ENCODE data around the gene CDH4.
"Not testable (repeated sequence)": the region's sequence is repeated elsewhere in the genome, so short reads cannot be mapped to it uniquely, and the experiment has no call there.

Gene CDH4

DNA sequence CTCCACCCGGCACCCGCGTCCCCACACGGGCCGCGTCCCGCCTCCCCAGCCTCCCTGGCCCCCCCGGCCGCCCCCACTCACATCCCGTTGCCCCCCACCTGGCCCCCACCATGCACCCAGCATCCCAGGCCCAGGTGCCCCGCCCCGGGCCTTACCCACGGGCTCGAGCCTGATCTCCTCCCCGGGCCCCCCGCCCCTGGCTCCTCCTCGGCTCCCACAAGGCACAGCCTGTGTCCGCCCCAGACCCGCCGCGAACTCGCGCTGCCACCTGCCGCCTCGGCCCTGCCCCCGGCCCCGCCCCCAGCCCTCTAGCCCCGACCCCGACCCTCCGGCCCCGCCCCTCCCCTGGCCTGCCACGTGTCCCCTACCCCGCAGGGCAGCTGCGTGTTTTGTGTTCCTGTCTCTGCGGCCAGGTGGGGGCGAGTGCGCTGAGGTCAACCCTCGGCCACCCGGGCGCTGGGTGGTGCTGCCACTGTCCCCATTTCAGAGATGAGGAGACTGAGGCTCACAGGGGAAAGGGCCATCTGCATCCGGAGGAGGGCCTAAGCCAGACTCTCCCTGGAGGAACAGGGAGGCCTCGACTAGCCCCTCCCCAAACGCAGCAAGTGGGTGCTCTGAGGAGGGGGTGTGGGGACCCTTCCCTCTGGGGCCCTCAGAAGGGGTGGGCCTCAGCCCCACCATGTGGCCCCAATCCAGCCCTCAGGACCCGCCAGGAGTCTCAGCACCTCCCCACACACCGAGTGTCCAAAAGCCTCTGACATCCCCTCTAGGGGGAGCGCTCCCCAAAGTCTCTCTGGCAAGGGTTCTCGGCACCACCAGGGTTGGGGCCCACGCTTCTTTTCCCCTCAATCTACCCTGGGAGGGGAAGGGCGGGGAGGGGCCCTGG is 713.8 kb downstream of the CDH4 start:
- no peak for DNase-seq

DNA sequence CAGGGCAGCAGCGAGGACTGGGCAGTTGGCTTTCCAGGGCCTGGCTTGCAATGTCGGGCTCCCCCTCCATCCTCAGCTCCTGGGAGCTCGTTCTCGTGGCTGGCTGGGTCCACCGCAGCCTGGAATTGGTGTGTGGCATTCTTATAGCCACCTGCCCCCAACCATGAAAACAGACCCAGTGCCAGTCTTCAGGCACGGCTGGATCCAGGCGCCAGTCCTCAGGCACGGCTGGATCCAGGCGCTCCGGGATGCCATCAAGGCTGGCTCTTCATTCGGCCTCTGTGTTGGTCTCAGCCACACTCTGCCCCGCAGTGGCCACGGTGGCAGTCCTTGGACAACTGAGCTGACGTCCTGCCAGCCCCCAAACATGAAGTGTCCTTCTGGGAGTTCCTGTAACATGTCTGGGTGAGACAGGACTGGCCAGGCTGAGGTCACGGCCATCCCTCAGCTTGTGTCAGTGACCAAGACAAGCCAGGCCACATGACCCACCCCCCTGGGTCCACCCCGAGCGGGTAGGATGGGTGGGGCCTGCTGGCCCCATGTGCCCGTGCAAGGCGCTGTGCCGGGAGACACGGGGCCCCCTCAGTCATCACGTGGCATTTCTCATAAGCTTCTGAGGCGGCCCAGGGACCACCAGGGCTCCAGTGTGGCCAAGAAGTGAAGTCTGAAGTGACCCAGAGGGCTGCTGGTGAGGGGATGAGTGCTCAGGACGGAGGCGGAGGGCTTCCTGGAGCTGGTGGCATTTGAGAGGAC is 714.6 kb downstream of the CDH4 start:
- DNase-seq = no peak

DNA sequence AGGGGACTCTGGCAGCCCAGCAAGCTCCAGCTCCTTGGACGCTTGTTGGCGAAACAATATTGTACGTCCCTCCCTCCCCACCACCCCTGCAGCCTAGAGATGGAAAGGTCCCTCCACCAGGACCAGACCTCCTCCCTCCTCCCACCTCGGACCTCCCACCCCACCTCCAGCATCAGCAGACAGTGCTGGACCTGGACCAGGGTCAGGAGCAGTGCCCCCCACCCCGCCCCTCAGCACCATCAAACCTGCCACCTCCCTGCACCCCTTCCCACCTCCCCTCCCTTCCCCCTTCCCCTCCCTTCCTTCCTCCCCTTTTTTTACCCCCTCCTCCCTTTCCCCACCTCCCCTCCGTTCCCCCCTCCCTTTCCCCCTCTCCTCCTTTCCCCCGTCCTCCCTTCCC is 715.2 kb downstream of the CDH4 start:
- no peak for DNase-seq

DNA sequence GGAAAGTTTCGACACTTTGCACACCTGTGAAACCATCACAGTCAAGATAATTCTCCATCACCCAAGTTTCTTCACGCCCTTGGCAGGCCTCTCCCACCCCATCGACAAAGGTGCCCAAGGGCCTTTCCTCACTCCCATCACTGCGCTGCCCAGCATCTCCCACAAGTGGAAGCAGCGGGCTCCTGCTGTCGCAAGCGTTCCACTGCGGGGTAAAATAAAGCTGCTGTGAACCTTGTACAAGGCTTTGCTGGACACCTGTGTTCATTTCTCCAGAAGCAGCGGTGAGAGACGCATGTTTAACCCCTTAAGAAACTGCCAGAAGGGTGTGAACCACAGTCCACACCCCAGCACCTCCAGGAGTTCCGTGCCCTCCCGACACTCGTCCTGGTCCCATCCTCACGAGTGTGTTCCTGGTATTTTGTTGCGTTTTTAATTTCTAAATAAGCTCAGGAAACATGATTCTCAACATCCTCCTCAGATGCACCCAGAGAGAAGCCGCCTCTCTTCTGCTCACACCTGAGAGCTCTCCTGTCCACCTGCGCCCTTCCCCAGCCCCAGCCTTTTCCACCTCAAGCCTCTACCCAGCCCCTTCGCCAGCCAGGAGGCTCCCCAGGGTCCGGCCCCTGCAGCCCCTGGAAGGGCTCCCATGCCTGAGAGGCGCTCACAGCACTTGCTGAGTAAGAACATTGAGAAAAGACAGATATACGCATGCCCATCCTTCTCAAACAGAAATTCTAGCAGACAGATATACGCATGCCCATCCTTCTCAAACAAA is 716.2 kb downstream of the CDH4 start:
- no peak for DNase-seq

DNA sequence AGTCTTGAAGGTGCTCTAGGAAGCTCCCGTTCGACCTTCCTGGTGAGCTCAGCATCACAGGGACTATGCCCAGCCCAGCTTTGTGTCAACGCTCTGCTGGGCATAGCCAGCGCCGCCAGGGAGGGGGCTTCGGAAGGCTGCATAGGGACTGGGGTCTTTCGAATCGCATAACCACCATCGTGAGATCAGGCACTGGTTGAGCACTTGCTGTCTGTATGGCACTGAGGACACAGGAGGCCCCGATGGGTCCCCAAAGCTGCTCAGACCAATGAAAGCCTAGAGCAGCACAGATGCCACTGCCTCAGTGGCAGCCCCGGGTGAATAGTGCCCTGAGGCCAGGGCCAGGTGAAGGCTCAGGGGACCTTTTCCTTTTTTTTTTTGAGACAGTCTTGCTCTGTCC is 716.9 kb downstream of the CDH4 start:
- no peak for DNase-seq

DNA sequence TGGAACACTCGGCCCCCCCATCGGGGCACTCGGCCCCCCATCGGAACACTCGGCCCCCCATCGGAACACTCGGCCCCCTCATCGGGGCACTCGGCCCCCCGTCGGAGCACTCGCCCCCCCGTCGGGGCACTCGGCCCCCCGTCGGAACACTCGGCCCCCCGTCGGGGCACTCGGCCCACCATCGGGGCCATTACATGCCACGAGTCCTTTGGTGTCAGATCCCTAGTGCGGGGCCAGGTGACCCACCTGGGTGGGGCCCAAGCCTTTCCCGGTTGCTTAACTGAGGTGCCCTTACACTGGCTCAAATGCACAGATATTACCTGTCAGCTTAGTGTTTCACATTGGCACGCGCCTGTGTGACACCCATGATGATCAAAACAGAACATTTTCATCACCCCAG is 717.7 kb downstream of the CDH4 start:
- no peak for DNase-seq

DNA sequence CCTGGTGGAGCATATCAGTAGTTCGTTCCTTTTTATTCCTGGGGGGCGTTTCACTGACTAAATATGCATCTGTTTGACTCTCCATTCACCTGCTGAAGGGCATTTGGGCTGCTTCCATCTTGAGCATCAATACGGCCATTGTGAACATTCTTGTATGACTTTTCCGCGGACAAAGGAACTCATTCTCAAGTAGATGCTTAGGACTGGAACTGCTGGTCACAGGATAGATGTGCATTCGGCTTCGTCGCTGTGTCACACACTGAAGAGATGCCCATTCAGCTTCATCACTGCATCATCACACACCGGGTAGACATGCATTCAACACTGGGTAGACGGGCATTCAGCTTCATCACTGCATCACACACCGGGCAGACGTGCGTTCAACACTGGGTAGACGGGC is 718.3 kb downstream of the CDH4 start:
- DNase-seq = no peak

DNA sequence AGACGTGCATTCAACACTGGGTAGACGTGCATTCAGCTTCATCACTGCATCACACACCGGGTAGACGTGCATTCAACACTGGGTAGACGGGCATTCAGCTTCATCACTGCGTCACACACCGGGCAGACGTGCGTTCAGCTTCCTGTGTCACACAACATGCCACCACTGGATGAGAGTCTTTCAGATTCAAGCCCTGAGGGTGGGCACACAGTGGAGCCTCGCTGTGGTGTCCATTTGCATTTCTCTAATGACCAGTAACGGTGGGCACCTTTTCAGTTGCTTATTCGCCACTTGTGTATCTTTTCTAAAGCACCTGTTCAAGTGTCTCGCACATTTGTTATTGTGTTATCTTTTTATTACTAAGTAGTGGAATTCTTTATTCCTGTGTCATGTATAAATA is 719.5 kb downstream of the CDH4 start:
- DNase-seq = not testable (repeated sequence)

DNA sequence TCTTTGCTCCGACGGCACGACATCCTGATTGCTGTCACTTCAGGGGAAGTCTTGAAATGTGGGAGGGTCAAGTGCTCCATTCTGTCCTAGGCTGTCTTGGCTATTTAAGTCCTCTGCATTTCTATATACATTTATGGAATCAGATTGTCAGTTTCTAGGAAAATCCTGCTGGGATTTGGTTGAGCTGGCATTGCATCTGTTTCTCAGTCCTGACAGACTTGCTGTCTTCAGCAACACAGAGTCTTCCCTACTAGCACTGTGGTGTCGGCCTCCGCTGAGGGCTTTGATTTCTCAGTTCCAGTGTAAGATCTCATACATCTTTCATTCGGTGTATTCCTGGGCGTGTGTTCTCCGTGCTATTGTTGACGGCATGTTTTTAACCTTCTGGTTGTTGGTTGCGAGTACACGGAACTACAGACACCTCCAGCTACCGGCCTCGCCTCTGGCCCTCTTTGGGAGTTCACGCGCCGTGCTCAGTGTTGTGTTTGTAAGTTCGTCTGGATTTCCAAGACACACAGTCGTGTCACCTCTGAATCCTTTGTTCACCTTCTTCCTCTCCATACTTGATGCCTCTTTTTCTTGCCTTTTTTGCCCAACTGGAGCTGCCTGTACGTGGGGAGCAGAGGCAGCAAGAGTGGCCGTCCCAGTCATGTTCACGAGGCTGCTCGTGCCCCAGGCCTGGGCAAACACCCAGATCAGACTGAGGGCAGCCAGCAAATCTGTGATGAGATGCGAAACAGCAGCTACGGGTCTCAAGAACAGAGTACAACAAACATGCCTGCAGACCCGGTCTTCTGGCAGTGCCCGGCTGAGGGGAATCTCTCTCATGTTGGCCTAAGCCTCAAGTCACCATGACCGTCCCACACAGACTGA is 720.8 kb downstream of the CDH4 start:
- no peak for DNase-seq

DNA sequence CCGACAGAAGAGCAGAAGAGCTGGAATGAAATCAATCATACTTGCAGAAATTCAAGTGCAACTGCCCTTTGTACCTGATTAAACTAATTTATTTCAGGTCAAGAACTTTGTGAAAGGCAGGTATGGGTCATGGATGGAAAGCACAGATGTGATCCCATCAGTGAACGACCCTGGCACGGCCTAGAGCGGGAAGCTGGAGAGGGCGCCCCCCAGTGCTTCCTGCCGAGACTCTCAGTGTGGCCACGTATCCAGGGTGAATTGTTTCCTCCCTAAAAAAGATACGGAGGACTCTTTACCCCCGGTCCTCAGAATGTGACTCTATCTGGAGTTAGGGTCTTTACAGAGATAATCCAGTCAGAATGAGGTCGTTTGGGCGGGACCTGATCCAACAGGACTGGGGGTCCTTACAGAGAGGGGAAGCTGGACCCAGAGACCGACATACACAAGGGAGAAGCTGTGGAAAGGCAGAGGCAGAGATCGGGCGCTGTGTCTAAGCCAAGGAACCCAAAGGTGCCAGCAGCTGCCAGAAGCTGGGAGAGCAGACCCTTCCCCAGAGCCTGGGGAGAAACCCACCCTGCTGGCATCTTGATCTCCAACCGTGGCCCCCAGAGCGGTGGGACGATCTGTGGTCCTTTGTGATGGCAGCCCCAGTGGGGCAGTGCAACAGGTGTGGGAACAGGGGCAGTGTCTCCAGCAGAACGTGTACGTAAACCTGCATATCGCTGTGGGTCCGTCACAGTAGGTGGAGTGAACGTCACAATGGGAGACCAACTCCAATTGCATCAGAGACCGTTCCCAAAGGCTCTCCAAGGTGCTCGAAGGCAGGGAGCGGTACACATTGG is 721.7 kb downstream of the CDH4 start:
- DNase-seq = no peak

DNA sequence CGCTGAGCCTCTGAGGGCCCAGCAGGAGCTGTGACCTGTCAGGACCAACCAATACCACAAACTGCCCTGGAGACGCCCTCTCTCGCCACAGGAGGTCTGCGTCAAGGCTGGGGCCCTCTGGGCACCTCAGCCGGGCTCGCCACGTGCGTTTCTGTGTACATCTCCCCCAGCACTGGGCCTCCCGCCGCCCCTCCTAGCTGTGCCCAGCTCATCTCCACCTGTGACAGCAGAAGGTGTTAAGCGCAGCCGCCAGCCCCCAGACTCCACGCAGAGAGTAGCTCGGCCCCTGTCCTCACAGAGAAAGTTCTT is 722.2 kb downstream of the CDH4 start:
- DNase-seq = no peak

DNA sequence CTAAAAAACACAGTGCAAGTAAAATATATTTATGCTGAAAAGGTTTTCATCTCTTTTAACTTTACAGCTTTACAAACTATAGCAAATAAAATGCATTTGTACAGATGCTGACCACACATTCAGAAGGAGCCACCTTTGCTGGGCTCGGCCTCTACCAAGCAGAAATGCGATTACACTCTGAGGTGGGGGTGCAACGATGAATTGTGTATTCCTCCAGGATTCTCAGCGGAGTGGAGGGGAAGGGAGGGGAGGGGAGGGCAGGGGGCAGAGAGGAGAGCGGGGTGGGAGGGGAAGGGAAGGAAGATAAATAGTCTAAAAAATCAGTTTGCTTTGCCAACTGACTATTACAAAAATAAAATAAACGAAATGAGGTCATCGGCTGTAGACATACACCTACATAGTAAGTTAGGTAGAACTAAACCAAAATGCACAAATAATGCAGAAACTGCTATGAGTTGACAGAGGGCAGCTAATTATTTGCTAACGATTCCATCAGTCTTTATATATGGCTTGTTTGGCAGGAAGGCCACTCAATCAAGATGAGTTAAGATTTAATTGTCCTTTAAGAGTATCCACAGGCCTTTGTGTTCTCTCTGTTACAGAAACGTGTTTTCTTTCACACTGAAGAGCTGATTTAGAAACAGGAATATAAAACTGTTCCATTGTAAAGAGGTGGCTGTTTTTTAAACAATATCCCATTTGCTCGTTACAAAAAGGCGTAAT is 723.5 kb downstream of the CDH4 start:
- DNase-seq = no peak

DNA sequence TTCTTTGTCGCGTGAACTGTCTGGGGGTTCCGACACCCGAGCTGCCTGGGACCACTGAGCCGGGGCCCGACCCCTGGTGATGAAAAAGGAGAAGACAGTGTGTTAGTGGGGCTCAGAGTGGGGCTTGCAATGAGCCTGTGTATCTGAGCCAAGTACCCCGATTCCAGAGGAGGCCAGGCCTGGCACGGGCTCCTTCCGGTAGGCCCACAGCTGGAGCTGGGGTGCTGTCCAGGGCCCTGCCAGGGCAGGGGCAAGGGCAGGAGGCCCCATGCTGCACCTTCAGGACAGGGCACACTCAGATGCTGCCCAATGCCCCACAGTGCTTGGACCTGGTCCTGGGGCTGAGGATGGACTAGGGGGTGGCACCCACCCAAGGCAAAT is 724.2 kb downstream of the CDH4 start:
- no peak for DNase-seq

DNA sequence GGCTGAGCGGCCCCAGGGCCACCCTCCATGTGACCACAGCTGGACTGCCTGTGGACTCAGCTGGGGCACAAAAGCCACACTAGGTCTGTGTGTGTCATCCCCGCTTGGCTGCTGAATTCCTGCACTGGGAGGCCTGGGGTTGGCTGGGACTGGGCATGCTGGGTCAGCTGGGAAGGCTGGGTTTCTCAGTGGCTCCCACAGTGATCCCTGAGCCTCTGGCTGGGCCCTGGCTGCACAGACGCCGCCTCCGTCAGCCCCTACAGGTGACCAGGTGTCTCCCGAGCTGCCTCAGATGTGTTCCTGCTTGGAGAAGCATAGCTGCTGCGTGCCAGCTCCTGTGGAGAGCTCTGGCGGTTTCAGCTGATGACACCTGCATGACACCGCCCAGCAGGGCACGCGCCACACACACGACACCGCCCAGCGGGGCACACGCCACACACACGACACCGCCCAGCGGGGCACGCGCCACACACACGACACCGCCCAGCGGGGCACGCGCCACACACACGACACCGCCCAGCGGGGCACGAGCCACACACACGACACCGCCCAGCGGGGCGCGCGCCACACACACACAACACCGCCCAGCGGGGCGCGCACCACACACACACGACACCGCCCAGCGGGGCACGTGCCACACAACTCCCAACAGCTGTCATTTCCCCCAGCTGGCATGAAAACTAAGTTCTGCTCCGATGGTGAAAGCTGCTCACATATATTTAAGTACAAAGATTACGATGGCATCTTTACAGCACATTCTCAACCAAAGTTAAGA is 724.8 kb downstream of the CDH4 start:
- DNase-seq = no peak

DNA sequence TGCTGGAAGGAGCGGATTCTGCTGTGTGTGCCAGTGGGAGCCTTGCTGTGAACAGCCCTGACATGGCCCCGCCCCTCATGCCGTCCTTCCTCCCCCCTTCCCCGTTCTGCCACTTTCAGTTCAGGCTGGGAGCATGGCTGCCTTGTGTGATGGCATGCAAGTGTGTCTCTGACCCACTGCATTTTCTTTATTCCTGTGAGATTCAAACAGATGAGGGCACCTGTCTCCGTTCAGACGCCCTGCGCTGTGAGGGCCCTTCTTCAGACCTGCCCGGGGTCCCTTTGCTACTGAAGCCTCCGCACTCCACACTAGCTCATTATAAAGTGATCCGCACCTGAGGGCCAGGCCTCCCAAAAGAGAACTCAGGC is 725.3 kb downstream of the CDH4 start:
- no peak for DNase-seq

DNA sequence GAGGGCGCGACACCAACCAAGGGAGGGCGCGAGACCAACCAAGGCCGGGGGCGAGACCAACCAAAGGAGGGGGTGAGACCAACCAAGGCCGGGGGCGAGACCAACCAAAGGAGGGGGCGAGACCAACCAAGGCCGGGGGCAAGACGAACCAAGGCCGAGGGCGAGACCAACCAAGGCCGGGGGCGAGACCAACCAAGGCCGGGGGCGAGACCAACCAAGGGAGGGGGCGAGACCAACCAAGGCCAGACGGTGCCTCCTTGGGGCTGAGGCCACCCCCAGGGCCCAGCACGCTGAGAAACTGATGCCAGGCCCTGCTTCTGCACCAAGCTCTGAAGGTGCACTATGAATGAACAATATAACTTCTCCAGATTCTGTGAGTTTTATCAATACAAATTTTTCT is 726.4 kb downstream of the CDH4 start:
- DNase-seq = no peak

DNA sequence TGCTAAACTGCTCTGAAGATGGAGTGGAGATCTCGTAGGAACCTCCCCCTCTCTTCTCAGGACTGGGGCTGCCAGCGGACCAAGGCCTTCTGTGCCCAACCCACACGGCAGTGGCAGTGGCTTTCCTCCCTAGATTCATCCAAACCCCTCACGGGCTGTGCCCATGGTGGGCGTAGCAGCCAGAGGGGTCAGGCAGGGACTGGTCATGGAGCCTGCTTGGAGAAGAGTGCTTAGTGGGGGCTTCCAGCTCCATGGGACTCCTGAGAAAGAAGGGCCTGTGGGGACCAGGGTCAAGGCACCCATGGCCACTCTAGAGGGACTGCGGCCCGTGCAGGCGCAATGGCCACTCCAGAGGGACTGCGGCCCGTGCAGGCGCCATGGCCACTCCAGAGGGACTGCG is 727.0 kb downstream of the CDH4 start:
- DNase-seq = no peak

DNA sequence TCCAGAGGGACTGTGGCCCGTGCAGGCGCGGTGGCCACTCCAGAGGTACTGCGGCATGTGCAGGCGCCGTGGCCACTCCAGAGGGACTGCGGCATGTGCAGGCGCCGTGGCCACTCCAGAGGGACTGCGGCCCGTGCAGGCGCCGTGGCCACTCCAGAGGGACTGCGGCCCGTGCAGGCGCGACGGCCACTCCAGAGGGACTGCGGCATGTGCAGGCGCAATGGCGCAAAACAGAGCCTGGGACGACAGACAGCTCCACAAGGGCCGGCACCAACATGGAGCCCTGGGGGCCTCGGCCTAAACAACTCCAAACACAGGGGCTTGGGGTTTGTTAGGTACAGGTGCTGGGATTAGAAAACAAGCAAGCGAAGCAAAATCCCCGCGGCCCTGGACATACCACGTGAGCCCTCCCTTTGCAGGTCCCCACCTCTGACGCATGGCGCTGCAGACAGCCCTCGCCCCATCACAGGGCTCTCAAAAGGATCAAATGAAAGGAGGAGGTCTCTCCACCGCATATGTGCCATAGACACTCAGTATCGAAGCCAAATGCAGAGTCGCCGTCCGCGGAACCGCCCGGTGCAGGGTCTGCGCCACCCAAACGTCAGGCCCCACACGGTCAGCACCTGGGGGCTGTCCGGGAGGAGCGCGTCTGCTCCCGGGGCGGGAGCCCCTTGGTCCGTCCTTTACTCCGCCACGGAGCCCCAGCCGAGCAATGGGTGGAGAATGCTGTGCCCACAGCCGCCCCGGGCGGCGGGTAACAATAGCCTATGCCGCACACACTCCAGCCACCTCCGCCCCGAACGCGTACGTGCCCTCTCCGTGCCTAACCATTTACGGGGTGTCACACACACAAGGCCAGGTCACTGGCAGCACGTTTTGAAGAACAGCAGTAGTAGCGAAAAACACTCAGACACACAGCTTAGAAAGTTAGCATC is 727.9 kb downstream of the CDH4 start:
- DNase-seq = no peak
